Activated CD8-positive, alpha-beta memory T cell treated with anti-CD3 and anti-CD28 coated beads for 36 hours (primary cell): Measurements from ENCODE around the gene PRICKLE1. TPM values are rescaled to one million over a fixed set of nuclear protein-coding genes. Genes with fewer than 3 reads are reported as not detected.

Experiments used
- CTCF ChIA-PET: fragments of 350-600 bp; sonication (Branson Sonifier 250); formaldehyde crosslinking; loops from one replicate; lab custom pipeline; 2021; ENCODE audit warnings: antibody characterized with exemption; lab: Charles Lee
- POLR2A ChIA-PET: fragments of 350-600 bp; sonication (Branson Sonifier 250); formaldehyde crosslinking; loops from one replicate; lab custom pipeline; 2021; ENCODE audit warnings: antibody characterized with exemption; lab: Charles Lee
- total RNA-seq, 2 experiments: library from RNA; stranded (reverse); gene quantifications; one replicate each; pipeline ENCODE4 v1.2.3, GENCODE V29; 2021

PRICKLE1 gene
- total RNA-seq, 2 experiments from 2014 or later: not detected

DNA sequence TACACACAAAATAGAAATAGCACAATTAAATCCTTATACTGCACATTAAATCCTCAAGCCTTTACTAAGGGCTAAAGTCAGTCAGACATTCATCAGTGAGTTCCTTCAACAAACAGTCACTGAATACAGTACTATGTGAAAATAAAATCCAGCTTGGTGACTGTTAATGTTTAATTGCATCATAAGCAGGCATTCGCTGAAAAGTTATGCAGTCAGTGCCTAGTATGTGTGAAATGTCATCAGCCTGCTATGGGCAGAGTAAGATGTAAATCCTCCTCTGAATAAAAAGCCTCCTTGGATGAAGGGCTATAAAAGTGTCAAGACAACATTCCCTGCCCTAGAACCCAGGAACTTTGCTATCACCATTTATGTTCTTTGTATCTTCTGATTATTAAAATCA lies 116.4 kb downstream of the PRICKLE1 start:
- CTCF ChIA-PET: interaction anchor here (0.7 kb wide), 1 partner anchor 78 kb away, joined by 3 read pairs; no protein-coding TSS in a partner anchor
- POLR2A ChIA-PET: no interaction called here

GRCh38 chr12:42472376-42472775 lies 117.2 kb downstream of the PRICKLE1 start:
- ChIA-PET POLR2A (no interaction called here), CTCF (interaction anchor here (0.7 kb wide), 1 partner anchor 77 kb away, joined by 3 read pairs; no protein-coding TSS in a partner anchor)

DNA sequence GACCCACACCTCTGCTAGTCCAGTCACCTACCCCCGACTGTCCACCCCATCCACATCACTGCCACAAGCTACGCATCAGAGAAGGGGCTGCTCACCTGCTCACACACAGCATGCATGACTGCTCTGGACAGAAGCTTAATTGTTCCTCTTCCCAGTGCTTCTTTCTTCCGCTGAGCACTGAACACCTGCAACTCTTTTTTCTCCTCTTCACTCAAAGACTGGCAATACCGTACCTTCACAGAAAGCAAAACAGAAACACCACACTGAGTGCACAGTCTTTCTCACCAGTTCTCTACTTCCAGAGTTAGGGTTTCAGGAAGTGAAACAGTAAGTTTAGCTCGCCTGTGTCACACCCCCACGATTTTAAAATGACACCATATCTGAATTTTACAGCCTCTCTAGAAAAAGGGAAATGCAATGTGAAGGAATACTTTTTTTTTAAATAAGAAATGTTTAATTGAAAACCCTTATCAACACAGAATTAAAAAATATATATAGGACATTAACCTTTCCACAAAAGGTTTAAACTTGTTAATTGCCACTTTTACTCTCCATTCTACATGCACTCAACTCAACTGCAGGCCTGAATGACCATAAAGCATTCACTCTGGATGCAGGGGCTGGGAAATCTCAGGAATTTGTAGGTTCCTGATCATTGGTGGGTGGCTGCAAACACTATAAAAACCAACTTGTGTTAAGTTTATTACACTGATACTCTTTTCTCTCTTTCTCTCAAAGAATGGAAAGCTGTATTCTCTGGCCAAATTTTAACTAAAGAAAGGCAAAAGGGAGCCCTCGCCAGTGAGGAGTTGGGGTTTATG lies 120.0 kb downstream of the PRICKLE1 start:
- POLR2A ChIA-PET: no interaction called here
- CTCF ChIA-PET: interaction anchor here (2.4 kb wide), 1 partner anchor 13 kb away, joined by 8 read pairs; no protein-coding TSS in a partner anchor

DNA sequence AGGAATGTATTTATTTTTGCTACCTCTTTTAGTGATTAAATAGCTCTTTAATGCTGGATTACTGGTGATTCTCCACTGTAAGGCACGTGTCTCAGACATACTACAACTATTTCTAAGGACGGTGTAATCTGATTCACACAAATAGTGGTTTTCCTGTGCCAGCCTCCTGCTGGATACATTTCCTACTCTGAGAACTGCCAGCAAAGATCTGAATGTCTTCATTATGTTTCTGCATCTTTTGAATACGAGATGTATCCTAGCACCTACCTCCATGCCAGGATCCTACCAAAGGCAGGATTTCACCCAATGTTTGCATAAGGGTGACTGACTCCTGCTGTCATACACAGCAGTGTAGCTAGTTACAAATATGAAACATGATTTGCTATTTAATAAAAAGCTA lies 120.6 kb downstream of the PRICKLE1 start:
- POLR2A ChIA-PET: no interaction called here
- CTCF ChIA-PET: interaction anchor here (2.4 kb wide), 1 partner anchor 14 kb away, joined by 8 read pairs; no protein-coding TSS in a partner anchor

- POLR2A ChIA-PET: no interaction called here
- CTCF ChIA-PET: interaction anchor here (0.6 kb wide), 1 partner anchor 15 kb away, joined by 3 read pairs; no protein-coding TSS in a partner anchor
These were observed 121.2 kb downstream of the PRICKLE1 start for GRCh38 chr12:42468341-42468821.

DNA sequence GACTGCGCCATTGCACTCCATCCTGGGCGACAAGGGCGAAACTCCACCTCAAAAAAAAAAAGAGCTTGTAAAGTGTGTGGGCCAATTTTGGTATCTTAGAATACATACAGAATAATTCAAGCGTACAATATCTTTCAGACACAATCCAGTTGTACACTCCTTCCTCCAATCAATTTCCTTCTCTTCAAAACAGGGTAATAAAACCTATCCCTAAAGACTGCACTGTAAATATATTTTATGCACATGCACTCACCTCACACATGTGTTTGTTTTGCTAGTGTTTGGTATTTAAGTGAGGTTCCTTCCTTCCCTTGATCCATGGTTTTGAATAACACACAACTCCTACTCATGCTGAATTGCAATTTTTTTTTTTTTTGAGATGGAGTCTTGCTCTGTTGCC lies 125.9 kb downstream of the PRICKLE1 start:
- POLR2A ChIA-PET: interaction anchor here (0.7 kb wide), 1 partner anchor 337 kb away, joined by 7 read pairs; no protein-coding TSS in a partner anchor
- CTCF ChIA-PET: no interaction called here

GRCh38 chr12:42462486-42462885 lies 127.1 kb downstream of the PRICKLE1 start:
- ChIA-PET POLR2A (no interaction called here), CTCF (no interaction called here)

- ChIA-PET POLR2A (no interaction called here), CTCF (no interaction called here)
These were observed 130.2 kb downstream of the PRICKLE1 start for GRCh38 chr12:42459336-42459847.

DNA sequence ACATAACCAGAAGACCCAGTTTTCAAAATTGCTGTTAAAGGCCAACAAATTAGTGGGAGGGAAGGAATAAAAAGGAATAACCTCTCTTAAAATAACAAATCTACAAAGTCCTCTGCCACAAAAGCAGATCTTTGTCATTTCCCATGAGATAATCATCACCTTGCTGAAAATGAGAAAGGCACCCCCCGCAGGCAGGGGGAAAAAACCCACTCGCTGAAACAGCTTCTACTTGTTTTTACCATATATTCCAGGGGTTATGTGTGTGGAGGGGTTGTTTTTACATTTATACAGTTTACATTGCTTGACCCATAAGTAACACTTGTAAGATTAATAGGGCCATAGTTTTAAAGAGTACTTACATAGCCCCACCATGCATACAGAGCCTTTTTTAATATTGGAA lies 131.0 kb downstream of the PRICKLE1 start:
- ChIA-PET POLR2A (no interaction called here), CTCF (no interaction called here)

GRCh38 chr12:42450248-42450647 lies 139.3 kb downstream of the PRICKLE1 start:
- ChIA-PET POLR2A (no interaction called here), CTCF (no interaction called here)

- CTCF ChIA-PET: no interaction called here
- POLR2A ChIA-PET: no interaction called here
These were observed 140.7 kb downstream of the PRICKLE1 start for GRCh38 chr12:42448841-42449240.

- ChIA-PET CTCF (no interaction called here), POLR2A (no interaction called here)
These were observed 142.2 kb downstream of the PRICKLE1 start for GRCh38 chr12:42447371-42447786.

GRCh38 chr12:42446761-42447160 lies 142.8 kb downstream of the PRICKLE1 start:
- ChIA-PET CTCF (no interaction called here), POLR2A (interaction anchor here (0.6 kb wide), 1 partner anchor 69 kb away, joined by 3 read pairs; no protein-coding TSS in a partner anchor)

GRCh38 chr12:42445891-42446290 lies 143.7 kb downstream of the PRICKLE1 start:
- CTCF ChIA-PET: no interaction called here
- POLR2A ChIA-PET: no interaction called here

DNA sequence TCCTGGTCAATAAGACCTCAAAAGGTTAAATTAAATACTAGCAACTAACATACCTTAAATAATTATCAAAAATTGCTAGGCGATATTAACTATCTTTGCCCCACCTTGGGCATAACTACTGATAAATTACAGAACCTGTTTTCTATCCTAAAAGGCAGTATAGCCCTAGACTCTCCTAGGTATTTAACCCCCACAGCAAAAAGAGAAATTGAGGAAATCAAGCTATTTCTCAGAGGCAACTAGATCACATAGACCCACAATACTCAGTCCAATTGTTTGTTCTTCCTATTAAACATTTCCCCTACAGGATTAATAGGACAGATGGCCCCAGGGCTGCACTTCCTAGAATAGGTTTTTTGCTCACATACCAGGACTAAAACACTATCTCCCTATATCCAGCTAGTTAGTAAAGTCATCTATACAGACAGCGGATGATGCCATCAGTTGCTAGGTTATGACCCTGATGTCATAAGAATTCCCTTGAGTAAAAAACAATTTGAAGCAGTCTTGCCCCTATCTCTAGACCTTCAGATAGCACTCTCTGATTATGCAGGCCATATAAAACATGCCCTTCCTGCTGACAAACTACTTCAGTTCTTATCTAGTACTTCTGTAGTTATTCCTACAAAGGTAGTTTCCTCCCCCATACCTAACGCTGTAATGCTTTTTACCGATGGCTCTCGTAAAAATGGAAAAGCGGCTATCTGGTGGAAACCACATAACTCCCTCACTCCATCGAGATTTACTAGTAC lies 145.2 kb downstream of the PRICKLE1 start:
- CTCF ChIA-PET: no interaction called here
- POLR2A ChIA-PET: no interaction called here

DNA sequence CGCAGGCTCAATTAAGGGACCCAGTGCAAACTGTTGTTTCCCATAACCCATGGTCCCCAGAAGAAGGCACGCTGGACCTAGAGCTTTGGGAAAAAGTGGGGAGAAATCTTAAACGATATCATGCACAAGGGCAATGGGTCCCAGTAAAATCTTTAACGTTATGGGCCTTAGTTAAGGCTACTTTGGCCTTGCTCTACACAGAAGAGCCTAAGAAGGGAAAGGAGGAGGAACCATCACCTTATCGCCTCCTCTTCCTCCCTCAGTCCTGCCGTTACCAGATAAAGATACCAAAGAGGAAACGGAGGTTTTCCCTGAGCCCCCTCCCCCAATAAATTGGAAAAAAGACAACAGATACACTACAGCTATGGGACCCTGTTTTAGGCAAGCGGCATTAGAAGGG lies 146.7 kb downstream of the PRICKLE1 start:
- CTCF ChIA-PET: no interaction called here
- POLR2A ChIA-PET: no interaction called here

DNA sequence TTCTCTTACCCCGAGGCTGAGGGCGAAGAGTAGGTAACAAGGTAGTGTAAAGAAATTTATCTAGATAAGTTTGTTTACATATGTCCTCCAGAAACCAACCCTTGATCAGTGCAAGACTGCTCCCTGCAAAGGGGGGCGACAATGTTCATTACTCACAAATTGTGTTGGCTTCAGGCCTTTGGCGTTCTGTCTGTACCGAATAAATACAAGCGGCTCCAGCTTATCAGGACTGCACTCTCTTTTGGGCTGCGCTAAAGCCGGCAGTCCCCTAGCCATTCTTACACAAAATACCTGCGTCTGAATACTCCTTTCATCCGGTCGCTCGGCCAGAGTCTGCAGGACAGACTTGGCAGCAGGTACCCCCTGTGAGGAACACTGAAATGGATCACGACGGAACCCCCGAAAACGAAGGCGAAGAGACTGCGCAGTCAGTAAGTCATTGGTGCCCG lies 147.2 kb downstream of the PRICKLE1 start:
- POLR2A ChIA-PET: no interaction called here
- CTCF ChIA-PET: no interaction called here

- CTCF ChIA-PET: no interaction called here
- POLR2A ChIA-PET: no interaction called here
These were observed 148.9 kb downstream of the PRICKLE1 start for GRCh38 chr12:42440608-42441007.

DNA sequence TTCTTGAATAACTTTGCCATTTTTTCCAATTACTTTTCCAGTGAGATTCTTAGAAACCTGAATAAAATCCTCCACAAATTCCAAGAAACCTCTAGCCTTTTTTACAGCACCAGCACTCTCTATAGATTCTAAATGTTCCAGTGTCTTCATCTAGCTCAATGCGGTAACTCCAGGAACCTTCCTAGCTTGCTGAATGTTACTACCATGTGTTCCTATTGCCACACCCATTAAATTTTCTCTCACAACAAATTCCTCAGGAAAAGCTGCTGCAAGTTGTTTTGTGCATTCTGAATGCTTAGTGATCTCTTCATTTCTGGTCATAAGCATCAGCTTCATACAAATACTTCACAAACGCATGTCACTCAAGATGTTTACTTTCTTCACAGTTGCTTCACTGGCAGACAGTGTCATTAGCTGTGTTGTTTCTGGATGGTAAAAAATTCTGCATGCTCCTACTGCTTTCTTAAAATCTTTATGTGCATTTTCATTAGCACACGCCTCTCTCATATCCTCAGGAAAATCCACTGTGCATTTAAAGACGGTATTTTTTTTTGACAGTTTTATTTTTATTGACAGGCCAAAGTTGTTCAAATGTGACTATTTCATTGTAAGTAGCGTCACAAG lies 156.9 kb downstream of the PRICKLE1 start:
- POLR2A ChIA-PET: no interaction called here
- CTCF ChIA-PET: no interaction called here
